HCT116 (cell line): ENCODE measurements around the gene EDN2. TPM values are rescaled to one million over a fixed set of nuclear protein-coding genes. Genes with fewer than 3 reads are reported as not detected.

Experiments used
- ATAC-seq: fragments of 200-7000 bp; cut with Tn5 transposase; 2 replicates; pipeline ENCODE4 v1.9.1; 2020; ENCODE audit warnings: mild to moderate bottlenecking, moderate library complexity
- BruUV-seq: library from RNA; stranded (reverse); fragments of 400-500 nt; replicated peaks from 2 replicates; lab custom pipeline; 2021; lab: Mats Ljungman, UMichigan
- CTCF ChIA-PET: fragments of 300-600 bp; sonication (Branson Sonifier 250); formaldehyde crosslinking; loops from one replicate; lab custom pipeline; 2021; ENCODE audit warnings: antibody characterized with exemption; lab: Charles Lee
- POLR2A ChIA-PET: fragments of 300-600, 350-600 bp; sonication (Branson Sonifier 250); formaldehyde crosslinking; loops from one replicate; lab custom pipeline; 2021; ENCODE audit warnings: antibody characterized with exemption; lab: Charles Lee
- RAD21 ChIA-PET, 2 experiments: fragments of 300-600 bp; sonication (Branson Sonifier 250); formaldehyde crosslinking; loops; one replicate each; lab custom pipeline; 2023; ENCODE audit warnings: low total read pairs in 2 of 2; ENCODE audit not compliant: uncharacterized antibody in 2 of 2, unreplicated experiment in 2 of 2, low non-redundant PET in 1 of 2; lab: Charles Lee
- DNase-seq: peaks from one replicate; pipeline ENCODE4 v3.0.0-alpha.2; 2010; ENCODE audit warnings: low read depth, low spot score
- H2AFZ ChIP-seq: fragments of 200-600 bp; shearing (Covaris generic), sonication (generic); 2 replicates; pipeline ENCODE4 v1.6.1; 2017; ENCODE audit warnings: low read depth, mixed run types, mixed read lengths, antibody characterized with exemption, low read length; ENCODE audit not compliant: poor library complexity, severe bottlenecking
- H3K27ac ChIP-seq: 2 replicates; pipeline ENCODE4 v1.5.1; 2012; ENCODE audit warnings: low read depth, low read length
- H3K27me3 ChIP-seq: fragments of 200-600 bp; sonication (generic); 2 replicates; pipeline ENCODE4 v1.6.1; 2016; ENCODE audit warnings: mixed run types, low read length, mixed read lengths; ENCODE audit not compliant: insufficient read depth
- H3K36me3 ChIP-seq, 2 experiments: fragments of 200-500 bp in 1 of 2; fragments of 200-600 bp in 1 of 2; sonication (Bioruptor generic) in 1 of 2; sonication (generic) in 1 of 2; 2 replicates each; pipeline versions ENCODE4 v1.5.1 to v1.6.1; 2014 to 2016; ENCODE audit warnings: low read length in 2 of 2, inconsistent platforms in 1 of 2, mixed read lengths in 1 of 2, mixed run types in 1 of 2; ENCODE audit not compliant: insufficient read depth in 2 of 2, control insufficient read depth in 1 of 2
- H3K4me1 ChIP-seq, 2 experiments: fragments of 200-600 bp in 1 of 2; sonication (generic) in 1 of 2; 2 replicates each; pipeline versions ENCODE4 v1.5.1 to v1.6.1; 2012 to 2017; ENCODE audit warnings: low read length in 2 of 2, inconsistent platforms in 1 of 2, mild to moderate bottlenecking in 1 of 2, mixed read lengths in 1 of 2, mixed run types in 1 of 2, moderate library complexity in 1 of 2; ENCODE audit not compliant: insufficient read depth in 2 of 2, control insufficient read depth in 1 of 2
- H3K4me2 ChIP-seq: fragments of 200-600 bp; sonication (generic); 2 replicates; pipeline ENCODE4 v1.6.1; 2017; ENCODE audit warnings: mixed run types, low read length, mixed read lengths
- H3K4me3 ChIP-seq, 2 experiments: fragments of 200-600 bp in 1 of 2; sonication (generic) in 1 of 2; replicated peaks in 1 of 2; 2 replicates each; pipeline ENCODE4 v1.5.1; 2011 to 2016; ENCODE audit warnings: low read length in 2 of 2, control low read depth in 1 of 2, low read depth in 1 of 2, mild to moderate bottlenecking in 1 of 2, mixed read lengths in 1 of 2, mixed run types in 1 of 2
- H3K79me2 ChIP-seq: fragments of 200-600 bp; sonication (generic); 2 replicates; pipeline ENCODE4 v1.6.1; 2017; ENCODE audit warnings: mild to moderate bottlenecking, mixed run types, low read length, moderate library complexity, mixed read lengths; ENCODE audit not compliant: insufficient read depth
- H3K9ac ChIP-seq: fragments of 200-600 bp; sonication (generic); 2 replicates; pipeline ENCODE4 v1.6.1; 2016; ENCODE audit warnings: low read length, mixed read lengths
- H3K9me2 ChIP-seq: fragments of 200-600 bp; sonication (generic), shearing (Covaris generic); 2 replicates; pipeline ENCODE4 v1.6.1; 2017; ENCODE audit warnings: mixed run types, mild to moderate bottlenecking, moderate library complexity; ENCODE audit not compliant: insufficient read depth
- H3K9me3 ChIP-seq, 2 experiments: fragments of 200-500 bp in 1 of 2; fragments of 200-600 bp in 1 of 2; sonication (Bioruptor generic) in 1 of 2; sonication (generic) in 1 of 2; 2 replicates each; pipeline ENCODE4 v1.6.1; 2014 to 2017; ENCODE audit warnings: low read length in 2 of 2, mixed read lengths in 2 of 2, inconsistent platforms in 1 of 2, low read depth in 1 of 2, mild to moderate bottlenecking in 1 of 2, mixed run types in 1 of 2, moderate library complexity in 1 of 2; ENCODE audit not compliant: control insufficient read depth in 1 of 2, insufficient read depth in 1 of 2
- H4K20me1 ChIP-seq: fragments of 200-600 bp; sonication (generic), shearing (Covaris generic); 2 replicates; pipeline ENCODE4 v1.6.1; 2017; ENCODE audit warnings: mixed run types, mild to moderate bottlenecking, moderate library complexity; ENCODE audit not compliant: insufficient read depth
- CBX3 ChIP-seq: IDR thresholded peaks from 2 replicates; pipeline ENCODE4 v1.6.1; 2012; ENCODE audit warnings: low read depth
- CEBPB ChIP-seq: IDR thresholded peaks from 2 replicates; pipeline ENCODE4 v1.6.1; 2012; ENCODE audit warnings: low read depth
- CTCF ChIP-seq, 3 experiments: fragments of 200-600 bp in 1 of 3; sonication (generic) in 1 of 3; IDR thresholded peaks in 2 of 3; conservative IDR thresholded peaks in 1 of 3; 2 replicates each; pipeline ENCODE4 v1.5.1; 2012 to 2017; ENCODE audit warnings: low read depth in 2 of 3, low read length in 2 of 3, antibody characterized with exemption in 1 of 3, borderline replicate concordance in 1 of 3, control low read depth in 1 of 3, mild to moderate bottlenecking in 1 of 3, mixed read lengths in 1 of 3, mixed run types in 1 of 3, moderate library complexity in 1 of 3; ENCODE audit not compliant: insufficient read depth in 1 of 3
- EGR1 ChIP-seq: IDR thresholded peaks from 2 replicates; pipeline ENCODE4 v1.6.1; 2012; ENCODE audit warnings: low read depth
- JUND ChIP-seq: IDR thresholded peaks from 2 replicates; pipeline ENCODE4 v1.6.1; 2012
- SIN3A ChIP-seq: IDR thresholded peaks from 2 replicates; pipeline ENCODE4 v1.6.1; 2012; ENCODE audit warnings: low read depth
- SP1 ChIP-seq: IDR thresholded peaks from 2 replicates; pipeline ENCODE4 v1.6.1; 2012; ENCODE audit warnings: low read depth
- ZNF274 ChIP-seq: fragments of 200-500 bp; sonication (Bioruptor generic); IDR thresholded peaks from 2 replicates; pipeline ENCODE4 v1.6.1; 2014; ENCODE audit warnings: mild to moderate bottlenecking, low read depth, low read length, inconsistent platforms
- intact Hi-C: fragments of 100-400 bp; cut with micrococcal nuclease; formaldehyde crosslinking; loops from 2 replicates; pipeline ENCODE4 v1.10.0; 2022
- total RNA-seq: library from RNA; stranded (reverse); gene quantifications from one replicate; pipeline ENCODE4 v1.2.1, GENCODE V29; 2021; ENCODE audit not compliant: unreplicated experiment

Gene EDN2
- total RNA-seq, 1 experiment from 2014 or later = not detected

GRCh38 chr1:41440321-41441085, 44.0 kb downstream of the EDN2 start:
- H3K9me2 ChIP-seq = no peaks in the 10 kb centered on the region
- H3K4me3 ChIP-seq = no peak overlapping the region
- DNase-seq (no peak), ATAC-seq (no peak)
- no peak overlapping the region for H3K9ac ChIP-seq
- intact Hi-C loops = no loop called here
- peaks cover 0 to 3% of the 10 kb centered on the region in 2 experiments; a peak in 1 of 4 replicates for H3K4me1 ChIP-seq
- BruUV-seq = no TSS peak
- no peak overlapping the region for H3K27ac ChIP-seq
- H3K36me3 ChIP-seq = no peaks in the 10 kb centered on the region
- H2AFZ ChIP-seq = no peak overlapping the region
- peaks cover 16% of the 10 kb centered on the region; the same call in 1 of the 2 replicates for H3K27me3 ChIP-seq
- TF ChIP-seq CEBPB = no peak
- no peak for TF ChIP-seq SIN3A
- no peak for TF ChIP-seq EGR1
- no peak for TF ChIP-seq SP1
- no peak for TF ChIP-seq ZNF274
- TF ChIP-seq CBX3 = no peak
- TF ChIP-seq JUND = no peak
- POLR2A ChIA-PET = no interaction called here
- CTCF ChIA-PET = no interaction called here
- RAD21 ChIA-PET = no interaction called here
- H4K20me1 ChIP-seq = no peaks in the 10 kb centered on the region
- no peaks in the 10 kb centered on the region for H3K79me2 ChIP-seq
- H3K4me2 ChIP-seq = no peak overlapping the region
- H3K9me3 ChIP-seq = peaks cover 11 to 15% of the 10 kb centered on the region in 2 experiments; a peak in 2 of 4 replicates

GRCh38 chr1:41439234-41439633, 45.2 kb downstream of the EDN2 start:
- CTCF ChIA-PET = no interaction called here

More at GRCh38 chr1:41439234-41439633, 45.2 kb downstream of the EDN2 start:
- TF ChIP-seq CTCF (IDR thresholded peaks at IDR 0.05 in 2 of 3, conservative IDR thresholded peaks at IDR 0.05 in 1 of 3; ENCODE audit: borderline replicate concordance in 1 of 3, insufficient read depth in 1 of 3, low read depth in 2 of 3, low read length in 2 of 3) = no peak
- no peak for TF ChIP-seq SIN3A
- TF ChIP-seq CEBPB = no peak
- DNase-seq = no peak
- RAD21 ChIA-PET = no interaction called here
- POLR2A ChIA-PET = no interaction called here
- no peak overlapping the region for H3K4me2 ChIP-seq
- peaks cover 4% of the 10 kb centered on the region in 2 experiments; a peak in 2 of 4 replicates for H3K9me3 ChIP-seq
- no peaks in the 10 kb centered on the region for H3K9me2 ChIP-seq
- no peaks in the 10 kb centered on the region for H3K36me3 ChIP-seq
- no peak overlapping the region for H3K9ac ChIP-seq
- no peak overlapping the region for H3K4me3 ChIP-seq
- H3K27me3 ChIP-seq = peaks cover 16% of the 10 kb centered on the region; the same call in 1 of the 2 replicates
- BruUV-seq = no TSS peak
- no peaks in the 10 kb centered on the region for H4K20me1 ChIP-seq
- intact Hi-C loops = no loop called here
- ATAC-seq = no peak
- peaks cover 0 to 3% of the 10 kb centered on the region in 2 experiments; a peak in 1 of 4 replicates for H3K4me1 ChIP-seq
- no peak overlapping the region for H2AFZ ChIP-seq
- H3K79me2 ChIP-seq = no peaks in the 10 kb centered on the region
- H3K27ac ChIP-seq = no peak overlapping the region
